Neural crest cell (in vitro differentiated cells): ENCODE data around the gene SDK1. TPM values are rescaled to one million over a fixed set of nuclear protein-coding genes. Genes with fewer than 3 reads are reported as not detected.

Experiments
- DNase-seq: peaks from one replicate; pipeline ENCODE4 v3.0.0; 2021; ENCODE audit warnings: low read depth, mixed read lengths, low spot score
- H3K27ac Mint-ChIP-seq: one replicate; pipeline ENCODE4 v1.8.0; 2021; ENCODE audit warnings: mild to moderate bottlenecking, mixed read lengths; ENCODE audit not compliant: unreplicated experiment
- H3K27me3 Mint-ChIP-seq: 2 replicates; pipeline ENCODE4 v1.8.0; 2021; ENCODE audit warnings: low read depth, mild to moderate bottlenecking, mixed read lengths
- H3K36me3 Mint-ChIP-seq: 2 replicates; pipeline ENCODE4 v1.8.0; 2021; ENCODE audit warnings: low read depth, mild to moderate bottlenecking, mixed read lengths
- H3K4me1 Mint-ChIP-seq: 2 replicates; pipeline ENCODE4 v1.8.0; 2021; ENCODE audit warnings: mixed read lengths
- H3K4me3 Mint-ChIP-seq: one replicate; pipeline ENCODE4 v1.8.0; 2021; ENCODE audit warnings: mild to moderate bottlenecking, mixed read lengths
- H3K9me3 Mint-ChIP-seq: 2 replicates; pipeline ENCODE4 v1.8.0; 2021; ENCODE audit warnings: mixed read lengths
- CTCF ChIP-seq: fragments of 200-600 bp; sonication (generic); conservative IDR thresholded peaks from 2 replicates; pipeline ENCODE4 v1.5.0; 2021; ENCODE audit warnings: antibody characterized with exemption, mild to moderate bottlenecking
- total RNA-seq: library from RNA; stranded (reverse); gene quantifications from 2 replicates; pipeline ENCODE4 v1.2.1, GENCODE V29; 2021

SDK1 gene
- total RNA-seq, 1 donor from 2014 or later = 11.6 TPM

GRCh38 chr7:4178916-4179687 lies 878.0 kb downstream of the SDK1 start:
- Mint-ChIP-seq H3K4me1 (peaks cover 14% of the 10 kb centered on the region), H3K27ac (peak overlapping the region; percentile 50)

GRCh38 chr7:4179688-4180380 lies 878.8 kb downstream of the SDK1 start:
- no peaks in the 10 kb centered on the region for H3K27me3 Mint-ChIP-seq
- no peak for DNase-seq
- TF ChIP-seq CTCF = no peak
- peaks cover 14% of the 10 kb centered on the region for H3K4me1 Mint-ChIP-seq
- no peak overlapping the region for H3K4me3 Mint-ChIP-seq
- H3K27ac Mint-ChIP-seq = peak overlapping the region; percentile 12
- H3K9me3 Mint-ChIP-seq = peaks cover 2% of the 10 kb centered on the region
- peaks cover 3% of the 10 kb centered on the region for H3K36me3 Mint-ChIP-seq

More at GRCh38 chr7:4178916-4179687, 878.0 kb downstream of the SDK1 start:
- H3K36me3 Mint-ChIP-seq = peaks cover 3% of the 10 kb centered on the region
- peak overlapping the region; percentile 31 for H3K4me3 Mint-ChIP-seq
- H3K27me3 Mint-ChIP-seq = no peaks in the 10 kb centered on the region
- peaks cover 2% of the 10 kb centered on the region for H3K9me3 Mint-ChIP-seq
- DNase-seq = no peak
- TF ChIP-seq CTCF = no peak

- peaks cover 3% of the 10 kb centered on the region for H3K36me3 Mint-ChIP-seq
- H3K4me1 Mint-ChIP-seq = peaks cover 23% of the 10 kb centered on the region
- H3K27ac Mint-ChIP-seq = no peak overlapping the region
- H3K4me3 Mint-ChIP-seq = no peak overlapping the region
- no peak for DNase-seq
- H3K9me3 Mint-ChIP-seq = peaks cover 2% of the 10 kb centered on the region
- H3K27me3 Mint-ChIP-seq = no peaks in the 10 kb centered on the region
- TF ChIP-seq CTCF = no peak
Observed at GRCh38 chr7:4181446-4181845, 880.4 kb downstream of the SDK1 start.

- DNase-seq = no peak
- TF ChIP-seq CTCF = no peak
- Mint-ChIP-seq H3K27me3 (no peaks in the 10 kb centered on the region), H3K27ac (no peak overlapping the region), H3K4me1 (peaks cover 23% of the 10 kb centered on the region), H3K4me3 (no peak overlapping the region), H3K9me3 (peaks cover 2% of the 10 kb centered on the region), H3K36me3 (peaks cover 3% of the 10 kb centered on the region)
Observed at GRCh38 chr7:4182605-4183300, 881.7 kb downstream of the SDK1 start.

- no peak for TF ChIP-seq CTCF
- DNase-seq = no peak
- Mint-ChIP-seq H3K4me1 (peaks cover 24% of the 10 kb centered on the region), H3K27me3 (no peaks in the 10 kb centered on the region), H3K36me3 (peaks cover 3% of the 10 kb centered on the region), H3K9me3 (no peaks in the 10 kb centered on the region), H3K27ac (no peak overlapping the region), H3K4me3 (no peak overlapping the region)
Observed at GRCh38 chr7:4184653-4185052, 883.6 kb downstream of the SDK1 start.
